ENCODE results near the gene ZNF616. TPM values are rescaled to one million over a fixed set of nuclear protein-coding genes. Genes with fewer than 3 reads are reported as not detected.

The ZNF616 gene
- total and polyA plus RNA-seq, 2 of the 8 experiments (the other 6 are each of a cell fraction or from before 2014, with no cell fraction given), result 5.7 to 40.5 TPM

- Histone ChIP-seq H3K4me3 (ENCODE audit: extremely low read depth in 1 of 4, insufficient read depth in 2 of 4, low read depth in 3 of 4, low read length in 4 of 4) (peak overlapping the region in 1 of 4 experiments; percentile 25; a peak in 1 of 8 replicates), H2BK15ac (ENCODE audit: low read length) (no peak overlapping the region), H2BK5ac (ENCODE audit: low read depth, low read length) (no peak overlapping the region), H3K27me3 (replicated peaks in 1 of 4; ENCODE audit: control insufficient read depth in 3 of 4, extremely low read depth in 1 of 4, insufficient read depth in 3 of 4, low read length in 3 of 4) (no peaks in the 10 kb centered on the region), H4K91ac (replicated peaks; ENCODE audit: insufficient read length, low read length) (no peak overlapping the region), H2BK12ac (ENCODE audit: low read depth, low read length) (no peak overlapping the region), H3K27ac (ENCODE audit: low read depth, low read length) (no peak overlapping the region), H3K4ac (replicated peaks; ENCODE audit: insufficient read length, low read depth, low read length) (no peak overlapping the region), H3K79me1 (ENCODE audit: low read depth, low read length) (no peaks in the 10 kb centered on the region), H4K20me1 (replicated peaks in 1 of 2; ENCODE audit: control insufficient read depth in 1 of 2, insufficient read depth in 2 of 2, low read length in 2 of 2) (no peaks in the 10 kb centered on the region), H2AFZ (ENCODE audit: low read length) (no peak overlapping the region), H4K8ac (ENCODE audit: extremely low read depth, insufficient read depth, low read length) (no peak overlapping the region), H3K23me2 (ENCODE audit: low read depth, low read length) (no peaks in the 10 kb centered on the region), H3K4me1 (replicated peaks in 1 of 4; ENCODE audit: control insufficient read depth in 3 of 4, insufficient read depth in 4 of 4, low read length in 3 of 4) (no peaks in the 10 kb centered on the region), H2BK120ac (replicated peaks; ENCODE audit: low read depth, low read length) (no peak overlapping the region), H2AK5ac (ENCODE audit: low read depth, low read length) (no peak overlapping the region), H3K23ac (ENCODE audit: insufficient read length) (no peak overlapping the region), H3K18ac (ENCODE audit: extremely low read depth, low read length) (no peak overlapping the region), H3K14ac (ENCODE audit: insufficient read length) (no peak overlapping the region), H2BK20ac (ENCODE audit: low read length) (no peak overlapping the region), H4K5ac (ENCODE audit: insufficient read length, low read depth, low read length) (no peak overlapping the region), H3K4me2 (ENCODE audit: insufficient read depth in 1 of 2, low read depth in 2 of 2, low read length in 2 of 2) (no peak overlapping the region), H3K9ac (replicated peaks in 1 of 4; ENCODE audit: extremely low read depth in 1 of 4, low read depth in 3 of 4, low read length in 3 of 4) (no peak overlapping the region), H3K36me3 (ENCODE audit: control insufficient read depth in 2 of 4, insufficient read depth in 4 of 4, low read length in 3 of 4) (peaks cover 14 to 63% (median 50%) of the 10 kb centered on the region in 4 experiments; a peak in 7 of 8 replicates), H3K9me3 (ENCODE audit: insufficient read depth in 2 of 2, low read depth in 1 of 2, low read length in 1 of 2) (peaks cover 94 to 95% of the 10 kb centered on the region in 2 experiments), H3K56ac (replicated peaks; ENCODE audit: insufficient read length, low read depth, low read length) (no peak overlapping the region), H3K79me2 (ENCODE audit: control insufficient read depth in 1 of 2, insufficient read depth in 2 of 2, low read length in 2 of 2) (peaks cover 0 to 3% of the 10 kb centered on the region in 2 experiments; a peak in 1 of 4 replicates)
- CTCF ChIA-PET (ENCODE audit: partially characterized antibody), result no interaction called here
- FAIRE-seq, result no peak
- WGBS, 2 experiments (ENCODE audit: extremely low coverage in 1 of 2, insufficient coverage in 1 of 2, insufficient read length in 1 of 2, insufficient replicate concordance in 2 of 2, low coverage in 1 of 2, low lambda C conversion rate in 2 of 2, missing lambda C conversion rate in 1 of 2), result 86% methylated on average over 5 of the region's 5 CpGs; no CpG with 5 or more reads in 1 of the 2 experiments
- POLR2A ChIA-PET (ENCODE audit: partially characterized antibody), result no interaction called here
- DNase-seq (ENCODE audit: low read depth in 1 of 2, low spot score in 2 of 2), result no peak
- no peak for TF ChIP-seq EGR1 (IDR thresholded peaks at IDR 0.05; ENCODE audit: borderline replicate concordance, low read depth, low read length)
Observed at GRCh38 chr19:52114691-52115090, 25.0 kb downstream of the ZNF616 start.

Data from H1 (cell line).